T follicular helper cell (primary cell): ENCODE results near the gene SLC25A48.

Experiments used
- DNase-seq: peaks from one replicate; pipeline ENCODE4 v3.0.0-alpha.2; 2020; ENCODE audit warnings: low read depth

SLC25A48 gene

DNA sequence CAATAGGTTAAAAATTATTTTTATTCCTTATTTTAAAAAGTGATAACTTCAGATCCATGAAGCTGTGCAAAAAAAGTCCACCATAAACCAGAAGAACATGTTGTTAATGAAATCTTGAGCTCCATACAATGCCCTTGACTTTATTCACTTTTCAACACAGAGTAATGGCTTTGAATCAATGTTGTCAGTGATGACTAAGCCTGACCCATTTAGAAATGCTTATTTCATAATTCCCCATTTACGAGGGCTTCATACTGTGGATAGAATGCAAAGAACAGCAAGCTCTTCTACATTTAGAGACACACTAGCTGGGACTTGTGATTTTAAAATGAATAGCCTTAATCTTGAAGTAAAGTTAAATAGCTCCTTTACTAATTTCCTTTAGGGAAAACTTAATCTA lies 86.9 kb downstream of the SLC25A48 start:
- no peak for DNase-seq

DNA sequence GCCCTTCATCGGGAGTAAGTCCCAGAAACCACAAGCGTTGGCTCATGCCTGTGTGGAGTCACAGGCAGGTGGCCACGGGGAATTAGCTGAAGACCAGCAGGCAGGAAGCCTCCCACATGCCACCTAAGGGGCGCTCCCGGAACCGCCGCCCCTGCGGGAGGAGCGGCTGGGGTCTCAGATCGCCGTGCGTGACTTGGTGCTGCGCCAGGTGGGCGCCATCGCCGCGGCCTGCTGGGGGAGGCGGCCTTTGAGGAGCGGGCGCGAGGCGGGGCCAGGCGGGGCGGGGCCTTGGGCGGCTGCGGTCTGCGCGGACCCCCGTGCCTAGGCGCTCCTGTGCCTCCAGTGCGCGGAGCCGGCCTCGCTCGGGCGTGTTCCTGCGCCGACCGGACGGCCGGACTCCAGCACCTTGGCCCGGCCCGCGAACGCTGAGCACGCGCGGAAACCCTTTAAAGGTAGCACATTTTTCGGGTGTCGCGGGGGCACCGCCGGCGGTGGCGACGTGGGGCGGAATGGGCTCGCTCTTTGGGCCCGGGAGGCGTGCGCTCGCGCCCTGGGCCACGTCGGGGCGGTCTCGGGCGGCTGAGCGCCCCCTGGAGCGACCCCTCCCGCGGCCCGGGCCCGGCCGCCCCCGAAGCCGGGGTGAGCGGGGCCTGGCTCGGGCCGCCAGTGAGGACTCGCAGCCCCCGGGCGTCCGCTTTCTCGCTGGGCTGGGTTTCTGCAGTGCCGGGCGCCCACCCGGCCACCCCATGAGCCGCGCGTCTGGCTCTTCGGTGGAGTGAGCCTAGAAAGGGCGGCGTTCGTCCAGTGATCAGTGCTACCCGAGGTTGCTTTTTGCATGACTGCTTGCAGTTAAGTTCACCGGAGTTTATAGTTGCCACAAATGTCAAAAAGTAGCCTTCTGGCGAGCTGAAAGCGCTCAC lies 95.8 kb downstream of the SLC25A48 start:
- no peak for DNase-seq

- no peak for DNase-seq
Measured at GRCh38 chr5:135930949-135931295, 96.5 kb downstream of the SLC25A48 start.

- DNase-seq: no peak
Measured at GRCh38 chr5:135934939-135935338, 100.5 kb downstream of the SLC25A48 start.

DNA sequence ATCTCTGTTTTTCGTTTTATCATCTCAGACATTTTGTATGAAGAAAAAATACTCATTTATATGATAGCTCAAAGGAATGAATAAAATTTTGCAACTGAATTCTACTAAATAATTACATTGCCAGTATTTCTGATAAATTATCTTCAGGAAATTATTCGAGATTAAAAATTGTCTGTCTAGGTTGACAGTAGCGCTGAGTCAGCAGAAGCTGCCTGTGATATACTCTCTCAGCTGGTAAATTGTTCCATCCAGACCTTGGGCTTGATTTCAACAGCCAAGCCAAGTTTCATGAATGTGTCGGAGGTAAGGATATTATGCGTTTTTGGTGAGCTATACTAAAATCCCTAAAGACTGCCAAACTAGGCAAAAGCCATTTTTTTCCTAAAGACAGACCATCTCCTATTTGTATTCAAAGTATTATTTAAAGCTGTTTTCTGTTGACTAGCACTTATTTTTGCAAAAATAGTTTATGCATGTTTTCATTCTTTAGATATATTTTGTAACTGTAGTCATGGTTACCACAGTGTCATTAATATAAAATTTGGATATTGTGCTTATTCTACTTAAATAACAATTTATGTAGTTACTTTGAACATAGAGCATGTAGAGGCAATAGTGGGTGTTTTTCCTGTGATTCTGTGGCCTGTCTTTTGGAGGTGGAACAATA lies 102.9 kb downstream of the SLC25A48 start:
- no peak for DNase-seq
